NCI-H526 (cell line): ENCODE results near the gene CALN1.
"Not testable (repeated sequence)": the region's sequence is repeated elsewhere in the genome, so short reads cannot be mapped to it uniquely, and the experiment has no call there.

Experiments used
- DNase-seq, 2 experiments: peaks; one replicate each; lab custom pipeline; 2025; lab: John Stamatoyannopoulos, UW

The CALN1 gene

GRCh38 chr7:71865172-71865571 lies 547.0 kb downstream of the CALN1 start:
- DNase-seq = no peak

- DNase-seq = no peak
Observed at GRCh38 chr7:71864130-71864529, 548.0 kb downstream of the CALN1 start.

GRCh38 chr7:71860572-71860971 lies 551.6 kb downstream of the CALN1 start:
- DNase-seq = no peak

- no peak for DNase-seq
Observed at GRCh38 chr7:71857338-71857737, 554.8 kb downstream of the CALN1 start.

DNA sequence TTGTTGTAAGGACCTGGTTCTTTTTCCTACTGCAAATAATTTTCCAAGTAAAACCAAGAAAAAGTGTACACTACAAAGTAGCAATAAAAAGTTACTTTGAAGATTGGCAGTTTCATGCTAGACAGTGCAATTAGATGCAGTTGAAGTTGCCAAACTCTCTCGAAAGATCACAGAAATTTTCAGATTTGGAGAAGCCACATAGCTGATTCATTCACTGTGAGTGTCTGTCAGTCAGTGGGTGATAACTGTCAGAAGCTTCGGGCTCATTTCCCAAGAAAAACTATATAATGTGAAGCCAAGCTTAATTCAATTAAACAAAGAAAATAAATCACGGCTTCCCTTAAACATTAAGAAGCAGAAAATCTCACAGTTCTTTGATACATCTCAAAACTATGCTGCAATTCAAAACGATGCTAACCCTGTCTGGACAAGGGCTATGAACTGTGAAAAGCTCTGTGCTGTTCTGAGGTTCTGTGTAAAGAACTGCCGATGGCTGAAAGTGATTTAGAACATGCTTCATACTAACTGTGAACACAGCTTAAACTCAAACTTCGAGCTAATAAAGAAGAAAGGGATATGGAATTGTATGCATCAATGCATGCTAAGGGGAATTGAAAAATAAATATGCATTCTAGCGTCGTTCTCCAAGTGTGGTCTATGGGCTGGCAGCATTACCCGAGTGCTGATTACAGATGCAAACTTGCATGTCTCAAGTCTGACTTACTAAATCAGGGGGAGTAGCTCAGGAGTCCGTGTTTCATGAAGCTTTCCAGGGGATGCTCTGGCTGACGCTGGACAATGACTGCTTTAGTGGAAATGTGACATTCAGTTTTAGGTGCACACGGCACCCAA lies 557.4 kb downstream of the CALN1 start:
- DNase-seq = no peak

- DNase-seq = no peak
Observed at GRCh38 chr7:71851776-71852498, 560.2 kb downstream of the CALN1 start.

DNA sequence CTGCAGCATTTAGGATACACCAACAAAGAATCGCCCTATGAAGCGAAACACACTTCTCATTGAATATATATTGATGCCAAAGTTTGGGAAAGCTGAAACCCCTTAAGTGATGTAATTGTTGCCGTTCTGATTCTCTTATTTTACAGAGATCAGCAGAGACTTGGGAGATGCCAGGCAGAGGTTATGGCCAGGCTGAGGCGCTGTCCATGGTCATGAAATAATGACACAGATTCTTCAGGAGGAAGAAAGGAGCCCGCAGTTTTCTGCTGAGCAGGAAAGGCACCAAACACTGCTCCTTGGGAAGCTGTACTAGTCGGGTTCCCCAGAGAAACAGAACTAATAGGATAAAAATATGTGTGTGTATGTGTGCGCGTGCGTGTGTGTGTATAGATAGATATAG lies 566.0 kb downstream of the CALN1 start:
- DNase-seq = no peak

DNA sequence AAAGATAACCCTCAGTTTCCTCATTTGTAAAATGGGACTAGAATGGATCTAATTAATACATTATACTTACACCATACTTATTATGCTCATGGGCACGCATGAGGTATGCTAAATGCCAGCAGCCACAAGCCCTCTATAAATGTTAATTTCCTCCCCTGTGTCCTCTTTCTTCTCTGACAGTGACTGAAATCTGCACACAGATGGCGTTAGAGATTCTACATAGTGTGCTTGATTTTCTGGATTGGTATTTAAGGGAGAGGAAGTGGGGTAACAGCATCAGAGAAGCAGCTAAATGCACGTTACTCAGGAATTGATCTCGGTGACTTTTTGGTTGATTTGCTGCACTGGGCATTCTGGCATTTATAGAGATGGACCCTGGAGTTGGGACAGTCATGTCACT lies 568.5 kb downstream of the CALN1 start:
- DNase-seq = no peak

DNA sequence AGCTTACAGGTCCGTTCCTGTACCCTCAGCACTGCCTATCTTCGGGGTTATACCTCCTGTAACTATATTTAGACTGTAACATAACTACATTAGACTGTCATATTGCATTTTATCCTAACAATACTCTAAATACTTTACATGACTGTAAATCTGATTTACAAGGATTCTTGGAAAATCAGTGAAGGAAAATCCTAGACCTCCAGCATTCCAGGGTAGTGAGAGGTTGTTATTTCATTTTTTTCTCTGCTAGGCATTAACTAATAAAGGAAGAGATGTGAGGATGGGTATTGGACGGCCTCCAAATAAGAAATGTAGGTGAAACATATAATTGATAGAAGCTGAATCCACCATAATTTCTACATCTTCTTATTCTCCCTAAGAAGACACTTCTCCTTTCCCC lies 569.4 kb downstream of the CALN1 start:
- no peak for DNase-seq

- no peak for DNase-seq
Observed at GRCh38 chr7:71842381-71842780, 569.8 kb downstream of the CALN1 start.

DNA sequence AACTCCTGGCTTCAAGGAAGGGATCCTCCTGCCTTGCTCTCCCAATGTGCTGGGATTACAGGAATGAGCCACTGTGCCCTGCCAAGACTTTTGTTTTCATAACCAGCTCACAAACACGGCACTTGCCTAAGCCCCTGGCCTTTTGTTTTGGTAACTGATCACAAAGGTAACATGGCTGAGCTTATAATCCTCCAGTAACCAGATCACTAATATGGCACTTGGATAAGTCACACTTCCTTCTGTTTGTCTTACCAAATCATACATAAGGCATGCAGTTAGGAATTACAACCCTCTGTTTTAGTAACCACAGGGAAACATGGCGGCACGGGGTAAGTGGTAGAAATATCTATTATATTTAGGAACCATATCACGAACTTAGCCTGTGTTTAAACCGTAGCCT lies 577.1 kb downstream of the CALN1 start:
- no peak for DNase-seq

GRCh38 chr7:71829515-71829914 lies 582.6 kb downstream of the CALN1 start:
- no peak for DNase-seq

DNA sequence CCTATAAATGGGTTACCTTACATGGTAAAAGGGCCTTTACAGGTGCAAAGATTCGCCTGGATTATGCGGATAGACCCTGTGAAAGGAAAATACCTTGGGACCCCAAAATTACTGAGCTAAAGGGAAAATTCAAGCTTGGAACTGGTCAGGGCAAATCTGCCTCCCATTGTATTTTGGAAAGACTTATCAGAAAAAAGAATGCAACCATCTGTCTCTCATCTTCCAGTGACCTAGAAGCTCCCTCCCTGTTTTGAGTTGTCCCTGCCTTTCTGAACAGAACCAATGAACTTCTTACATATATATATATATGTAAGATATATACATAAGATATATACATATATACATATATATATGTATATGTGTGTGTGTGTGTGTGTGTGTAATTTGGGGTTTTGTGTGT lies 583.8 kb downstream of the CALN1 start:
- DNase-seq = no peak

DNA sequence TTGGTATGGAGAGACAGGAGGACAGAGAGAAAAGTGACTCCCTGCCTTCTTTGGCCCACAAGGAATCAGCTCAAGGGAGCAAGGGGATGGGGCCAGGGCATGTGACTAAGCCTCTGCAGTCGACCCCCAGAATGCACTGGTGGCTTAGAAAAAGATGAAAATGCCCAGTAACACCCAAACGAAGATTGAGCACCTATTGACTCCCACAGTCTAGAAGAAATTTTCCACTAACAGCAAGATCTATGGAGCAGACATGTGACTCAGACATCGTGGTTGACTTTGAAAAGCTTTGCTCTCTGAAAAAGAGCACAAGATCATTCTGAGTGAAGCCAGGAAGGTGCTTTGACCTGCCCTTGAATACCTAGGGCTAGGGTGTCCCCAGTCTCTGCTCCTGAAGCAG lies 586.0 kb downstream of the CALN1 start:
- no peak for DNase-seq

- DNase-seq = no peak
Observed at GRCh38 chr7:71824006-71824760, 588.0 kb downstream of the CALN1 start.

DNA sequence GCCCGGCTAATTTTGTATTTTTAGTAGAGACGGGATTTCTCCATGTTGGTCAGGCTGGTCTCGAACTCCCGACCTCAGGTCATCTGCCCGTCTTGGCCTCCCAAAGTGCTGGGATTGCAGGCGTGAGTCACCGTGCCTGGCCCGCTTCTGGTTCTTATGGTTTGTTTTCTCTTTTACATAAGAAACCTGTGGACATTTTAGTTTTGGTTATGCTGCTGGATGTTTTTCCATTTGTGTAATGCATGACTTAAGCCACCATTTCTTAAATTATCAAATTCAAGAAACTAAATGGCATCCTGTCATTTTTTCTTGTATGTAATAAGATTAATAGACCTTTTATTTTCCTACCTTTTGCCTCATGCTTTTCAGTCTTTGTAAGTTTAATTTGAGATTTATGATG lies 589.7 kb downstream of the CALN1 start:
- DNase-seq = not testable (repeated sequence)

DNA sequence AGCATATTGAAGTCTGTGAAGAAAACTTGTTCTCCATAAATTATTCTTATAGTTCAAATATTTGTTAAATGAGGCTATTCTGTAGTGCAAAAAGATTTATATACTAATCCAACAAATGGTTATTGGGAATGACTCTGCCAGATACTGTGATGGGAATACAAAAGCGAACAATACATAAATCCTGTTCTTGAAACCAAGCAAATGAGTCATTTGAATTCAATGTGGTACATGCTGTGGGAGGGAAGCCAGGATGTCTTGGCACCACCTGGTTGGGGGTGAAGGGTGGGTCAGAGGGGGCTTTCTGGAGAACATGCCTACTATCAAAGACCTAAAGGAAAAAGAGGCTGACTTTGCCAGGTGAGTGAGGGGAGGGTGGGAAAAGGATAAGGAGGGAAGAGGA lies 594.2 kb downstream of the CALN1 start:
- DNase-seq = no peak

DNA sequence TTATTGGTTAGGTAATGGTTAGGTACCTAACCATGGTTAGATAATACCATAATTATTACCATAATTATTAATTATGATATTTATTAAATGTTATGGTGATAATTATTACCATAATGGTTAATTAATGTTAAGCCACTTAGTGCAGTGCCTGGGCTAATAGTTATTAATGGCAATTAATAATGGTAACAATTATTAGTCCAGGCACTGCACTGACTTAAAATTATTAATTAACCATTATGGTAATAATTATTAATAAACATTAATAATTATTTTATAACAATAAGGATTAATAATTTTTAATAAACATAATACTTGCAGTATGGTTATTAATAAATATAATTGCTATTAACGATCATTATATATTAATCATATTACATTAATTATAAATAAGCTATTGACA lies 604.0 kb downstream of the CALN1 start:
- no peak for DNase-seq

GRCh38 chr7:71804256-71804655 lies 607.9 kb downstream of the CALN1 start:
- no peak for DNase-seq

- no peak for DNase-seq
Observed at GRCh38 chr7:71801976-71802375, 610.2 kb downstream of the CALN1 start.

GRCh38 chr7:71800321-71800720 lies 611.8 kb downstream of the CALN1 start:
- DNase-seq = no peak

DNA sequence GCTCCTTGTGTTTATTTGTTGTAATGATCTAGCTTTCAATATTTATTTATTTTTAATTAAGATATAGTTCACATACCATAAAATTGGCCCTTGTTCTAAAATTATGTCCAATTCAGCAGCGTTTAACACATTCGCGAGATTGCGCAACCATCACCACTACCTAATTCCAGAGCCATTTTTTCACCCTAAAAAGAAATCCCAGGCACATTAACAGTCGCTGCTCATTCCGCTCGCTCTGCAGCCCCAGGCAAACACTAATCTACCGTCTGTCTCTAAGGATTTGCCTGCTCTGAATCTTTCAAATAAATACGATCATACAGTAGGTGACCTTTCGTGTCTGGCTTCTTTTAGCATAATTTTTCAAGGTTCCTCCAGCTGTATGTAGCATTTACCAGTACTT lies 616.7 kb downstream of the CALN1 start:
- no peak for DNase-seq

- DNase-seq = no peak
Observed at GRCh38 chr7:71793251-71793650, 618.9 kb downstream of the CALN1 start.
